PC-3 (cell line): ENCODE data around the gene ENTREP1. TPM values are rescaled to one million over a fixed set of nuclear protein-coding genes. Genes with fewer than 3 reads are reported as not detected.

ENCODE experiments used
- ATAC-seq: fragments of 200-7000 bp; cut with Tn5 transposase; 2 replicates; pipeline ENCODE4 v1.9.1; 2020; ENCODE audit warnings: mild to moderate bottlenecking, moderate library complexity
- BruUV-seq: library from RNA; stranded (reverse); fragments of 400-500 nt; replicated peaks from 2 replicates; lab custom pipeline; 2021; lab: Mats Ljungman, UMichigan
- CTCF ChIA-PET: fragments of 300-600 bp; sonication (Branson Sonifier 250); formaldehyde crosslinking; loops from one replicate; lab custom pipeline; 2022; ENCODE audit warnings: antibody characterized with exemption; lab: Charles Lee
- POLR2A ChIA-PET: fragments of 300-600 bp; sonication (Branson Sonifier 250); formaldehyde crosslinking; loops from one replicate; lab custom pipeline; 2022; ENCODE audit warnings: antibody characterized with exemption; ENCODE audit not compliant: unreplicated experiment; lab: Charles Lee
- DNase-seq: peaks from one replicate; pipeline ENCODE4 v3.0.0-alpha.2; 2015
- H2AFZ ChIP-seq: fragments of 300-600 bp; sonication (generic); 2 replicates; pipeline ENCODE4 v1.6.0; 2016; ENCODE audit warnings: antibody characterized with exemption, low read length
- H3F3A ChIP-seq: fragments of 300-600 bp; sonication (generic); one replicate; pipeline ENCODE4 v1.6.0; 2017; ENCODE audit warnings: antibody characterized with exemption, low read length, control low read depth, mild to moderate bottlenecking; ENCODE audit not compliant: unreplicated experiment
- H3K27ac ChIP-seq: fragments of 300-600 bp; sonication (generic); 2 replicates; pipeline ENCODE4 v1.5.1; 2016; ENCODE audit warnings: mild to moderate bottlenecking, low read length
- H3K27me3 ChIP-seq: fragments of 300-600 bp; sonication (generic); 2 replicates; pipeline ENCODE4 v1.6.1; 2016; ENCODE audit warnings: low read length, mixed read lengths
- H3K36me3 ChIP-seq: fragments of 300-600 bp; sonication (generic); 2 replicates; pipeline ENCODE4 v1.6.1; 2016; ENCODE audit warnings: low read depth, mixed run types, low read length, mixed read lengths
- H3K4me1 ChIP-seq: fragments of 300-600 bp; sonication (generic); 2 replicates; pipeline ENCODE4 v1.5.1; 2016; ENCODE audit warnings: low read length; ENCODE audit not compliant: insufficient read depth
- H3K4me2 ChIP-seq: fragments of 300-600 bp; sonication (generic); 2 replicates; pipeline ENCODE4 v1.6.0; 2016; ENCODE audit warnings: low read length
- H3K4me3 ChIP-seq: fragments of 300-600 bp; sonication (generic); 2 replicates; pipeline ENCODE4 v1.5.1; 2016; ENCODE audit warnings: mild to moderate bottlenecking, low read length, mixed read lengths
- H3K79me2 ChIP-seq: fragments of 300-600 bp; sonication (generic); 2 replicates; pipeline ENCODE4 v1.6.1; 2017; ENCODE audit warnings: low read length, mixed read lengths
- H3K9ac ChIP-seq: fragments of 300-600 bp; sonication (generic); 2 replicates; pipeline ENCODE4 v1.6.0; 2016; ENCODE audit warnings: mild to moderate bottlenecking, low read length
- H3K9me2 ChIP-seq: fragments of 300-600 bp; sonication (generic); replicated peaks from 2 replicates; pipeline ENCODE4 v1.6.1; 2016; ENCODE audit warnings: mixed run types, low read length, mixed read lengths
- H3K9me3 ChIP-seq: fragments of 300-600 bp; sonication (generic); 2 replicates; pipeline ENCODE4 v1.6.1; 2016; ENCODE audit warnings: low read length, mixed read lengths
- H4K20me1 ChIP-seq: fragments of 300-600 bp; sonication (generic); 2 replicates; pipeline ENCODE4 v1.6.1; 2016; ENCODE audit warnings: low read length, mixed read lengths
- CTCF ChIP-seq: fragments of 300-600 bp; sonication (generic); conservative IDR thresholded peaks from 2 replicates; pipeline ENCODE4 v1.5.1; 2017; ENCODE audit warnings: antibody characterized with exemption, low read depth, mild to moderate bottlenecking, low read length
- EZH2 ChIP-seq: fragments of 300-600 bp; sonication (generic); IDR thresholded peaks from one replicate; pipeline ENCODE4 v1.6.1; 2017; ENCODE audit warnings: antibody characterized with exemption, mild to moderate bottlenecking, low read length; ENCODE audit not compliant: unreplicated experiment
- EZH2phosphoT487 ChIP-seq: fragments of 300-600 bp; sonication (generic); IDR thresholded peaks from 2 replicates; pipeline ENCODE4 v1.6.1; 2018; ENCODE audit warnings: mild to moderate bottlenecking, antibody characterized with exemption, low read length, borderline replicate concordance
- intact Hi-C: fragments of 100-400 bp; cut with micrococcal nuclease; formaldehyde crosslinking; loops from 2 replicates; pipeline ENCODE4 v1.9.0; 2023
- total RNA-seq: library from RNA; depleted of rRNA; stranded (reverse); fragments of >200 nt; gene quantifications from 2 replicates; pipeline ENCODE4 v1.2.3, GENCODE V29; 2014

The ENTREP1 gene
- total RNA-seq, 1 experiment from 2014 or later, result 0.36 TPM

- Histone ChIP-seq H3K27ac (no peak overlapping the region), H3K79me2 (no peaks in the 10 kb centered on the region), H3K4me1 (no peaks in the 10 kb centered on the region), H3K4me2 (no peak overlapping the region), H3K9me3 (no peaks in the 10 kb centered on the region), H4K20me1 (no peaks in the 10 kb centered on the region), H3K27me3 (no peaks in the 10 kb centered on the region), H3F3A (no peaks in the 10 kb centered on the region), H3K4me3 (no peak overlapping the region), H2AFZ (no peak overlapping the region), H3K9me2 (no peaks in the 10 kb centered on the region), H3K9ac (no peak overlapping the region), H3K36me3 (no peaks in the 10 kb centered on the region)
- BruUV-seq, result no TSS peak
- ATAC-seq, result no peak
- ChIA-PET POLR2A (no interaction called here), CTCF (no interaction called here)
- TF ChIP-seq CTCF (no peak), EZH2 (no peak), EZH2phosphoT487 (no peak)
- no peak for DNase-seq
- intact Hi-C loops, result no loop called here
Measured at GRCh38 chr9:69279084-69279731, 45.8 kb upstream of the ENTREP1 start.

DNA sequence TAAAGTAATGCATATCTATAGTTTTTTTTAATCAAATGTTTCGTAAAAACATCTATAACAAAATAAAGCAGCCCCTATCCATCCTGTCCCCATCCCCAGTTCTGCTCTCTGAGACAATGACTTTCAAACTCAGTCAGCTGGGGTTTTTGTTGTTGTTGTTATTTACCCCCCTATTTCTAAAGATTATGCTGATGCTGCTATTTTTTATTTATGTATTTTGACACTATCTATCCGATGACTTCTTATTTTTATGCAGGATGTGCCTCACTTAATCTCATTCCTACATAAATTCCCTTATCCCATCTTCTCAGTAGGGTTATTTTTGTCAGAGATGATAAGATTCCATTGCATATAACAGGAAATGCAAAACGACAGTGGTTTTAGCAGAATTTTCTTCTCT is 45.3 kb upstream of the ENTREP1 start:
- intact Hi-C loops, result no loop called here
- no peak for TF ChIP-seq CTCF
- no peak for TF ChIP-seq EZH2
- no peak for TF ChIP-seq EZH2phosphoT487
- Histone ChIP-seq H4K20me1 (no peaks in the 10 kb centered on the region), H3K27ac (no peak overlapping the region), H3K4me1 (no peaks in the 10 kb centered on the region), H3K79me2 (no peaks in the 10 kb centered on the region), H3K9me3 (no peaks in the 10 kb centered on the region), H3K27me3 (no peaks in the 10 kb centered on the region), H3K4me3 (no peak overlapping the region), H2AFZ (no peak overlapping the region), H3K4me2 (no peak overlapping the region), H3K9me2 (no peaks in the 10 kb centered on the region), H3K9ac (no peak overlapping the region), H3F3A (no peaks in the 10 kb centered on the region), H3K36me3 (no peaks in the 10 kb centered on the region)
- no peak for DNase-seq
- CTCF ChIA-PET, result no interaction called here
- no peak for ATAC-seq
- no TSS peak for BruUV-seq
- POLR2A ChIA-PET, result no interaction called here

GRCh38 chr9:69283003-69283402 is 42.0 kb upstream of the ENTREP1 start:
- ATAC-seq, result no peak
- Histone ChIP-seq H3K9me2 (no peaks in the 10 kb centered on the region), H3K36me3 (no peaks in the 10 kb centered on the region), H3K9me3 (no peaks in the 10 kb centered on the region), H3K4me1 (no peaks in the 10 kb centered on the region), H2AFZ (no peak overlapping the region), H3F3A (no peaks in the 10 kb centered on the region), H3K9ac (no peak overlapping the region), H3K4me2 (no peak overlapping the region), H3K27ac (no peak overlapping the region), H3K27me3 (peaks cover 1% of the 10 kb centered on the region; the same call in 1 of the 2 replicates), H3K79me2 (no peaks in the 10 kb centered on the region), H4K20me1 (no peaks in the 10 kb centered on the region), H3K4me3 (no peak overlapping the region)
- POLR2A ChIA-PET, result no interaction called here
- TF ChIP-seq EZH2phosphoT487 (no peak), EZH2 (no peak), CTCF (no peak)
- CTCF ChIA-PET, result no interaction called here
- BruUV-seq, result no TSS peak
- intact Hi-C loops, result no loop called here
- DNase-seq, result no peak
